G401.6 (cell line): ENCODE results near the gene CRYAA.
"Not testable (repeated sequence)": the region's sequence is repeated elsewhere in the genome, so short reads cannot be mapped to it uniquely, and the experiment has no call there.

ENCODE experiments used
- FAIRE-seq: peaks from 2 replicates; lab custom pipeline; 2012; peaks lifted over from hg19 to GRCh38; lab: Jason Lieb, UNC

Gene CRYAA, protein sequence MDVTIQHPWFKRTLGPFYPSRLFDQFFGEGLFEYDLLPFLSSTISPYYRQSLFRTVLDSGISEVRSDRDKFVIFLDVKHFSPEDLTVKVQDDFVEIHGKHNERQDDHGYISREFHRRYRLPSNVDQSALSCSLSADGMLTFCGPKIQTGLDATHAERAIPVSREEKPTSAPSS

DNA sequence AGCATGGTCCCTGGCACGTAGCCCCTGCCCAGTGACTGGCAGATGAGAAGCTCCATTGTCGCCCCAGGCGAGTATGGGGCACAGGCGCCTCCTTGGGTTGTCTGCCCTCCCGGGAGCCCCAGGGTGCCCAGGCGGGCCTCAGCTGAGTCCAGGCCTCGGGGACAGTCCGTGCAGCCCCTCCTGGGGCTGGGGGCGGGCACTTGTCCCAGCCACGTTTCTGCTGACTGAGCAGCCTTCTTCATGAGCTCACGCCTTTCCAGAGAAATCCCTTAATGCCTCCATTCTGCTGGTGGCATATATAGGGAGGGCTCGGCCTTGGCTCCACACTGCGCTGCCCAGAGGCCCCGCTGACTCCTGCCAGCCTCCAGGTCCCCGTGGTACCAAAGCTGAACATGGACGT, at the start of gene CRYAA:
Gene CRYAA (plus strand): TSS at position 301 of the 400 bp plus-strand sequence. CDS start 92 bp downstream, at position 393.
- not testable (repeated sequence) for FAIRE-seq

DNA sequence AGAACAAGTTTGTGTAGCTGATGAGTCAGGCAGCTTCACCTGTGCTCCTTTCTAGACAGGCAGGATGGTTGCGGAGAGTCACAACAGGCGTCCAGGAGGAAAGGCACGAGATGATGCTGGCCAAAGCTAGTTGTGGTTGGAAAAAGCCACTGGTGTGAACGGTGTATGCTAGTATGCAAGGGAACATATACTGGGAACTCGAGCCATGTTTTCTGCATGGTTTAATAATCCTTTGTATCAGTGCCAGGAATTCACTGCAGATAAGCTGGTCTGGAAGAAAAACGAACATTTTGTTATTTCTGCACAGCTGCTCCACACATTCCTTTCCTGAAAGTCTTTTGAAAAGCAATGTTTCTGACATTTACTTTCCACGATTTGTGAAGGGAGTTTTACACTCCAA, 38.7 kb upstream of the CRYAA start:
- not testable (repeated sequence) for FAIRE-seq

DNA sequence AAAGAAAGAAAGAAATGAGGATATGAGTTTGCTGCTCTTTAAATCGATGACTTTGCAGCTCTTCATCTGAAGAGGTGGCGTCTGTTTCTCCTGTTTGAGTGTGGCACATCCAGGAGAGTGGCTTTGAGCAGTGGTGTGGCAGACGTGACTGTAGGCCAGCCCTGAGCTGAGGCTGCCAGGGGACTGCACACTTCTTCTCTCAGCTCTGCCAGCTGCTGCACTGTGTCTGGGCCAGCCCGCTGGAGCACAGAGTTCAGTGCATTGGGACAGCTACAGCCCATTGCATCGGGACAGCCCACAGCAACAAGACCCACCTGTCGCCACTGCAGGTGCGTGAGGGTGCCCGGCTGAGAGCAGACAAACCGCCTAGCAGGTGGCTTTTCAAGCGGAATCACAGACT, 34.3 kb upstream of the CRYAA start:
- not testable (repeated sequence) for FAIRE-seq

DNA sequence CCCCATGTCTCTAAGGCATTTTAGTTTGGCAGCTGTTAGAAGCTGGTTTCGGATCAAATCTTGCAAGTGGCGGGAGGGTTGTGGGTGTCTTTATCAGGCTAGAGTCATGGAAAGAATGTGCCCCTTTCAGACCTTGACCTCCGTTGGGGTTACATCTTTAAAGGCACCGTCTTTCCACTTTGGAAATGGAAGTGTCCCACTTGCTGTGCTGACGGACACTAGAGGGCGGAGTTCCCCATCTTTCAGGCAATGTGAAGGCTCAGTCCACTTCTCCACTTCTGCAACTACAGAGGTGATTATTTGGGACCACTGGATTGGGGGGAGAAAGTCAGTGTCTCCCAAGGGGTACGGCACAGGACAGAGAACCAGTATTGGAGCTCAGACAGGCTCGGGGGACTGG, 29.9 kb upstream of the CRYAA start:
- not testable (repeated sequence) for FAIRE-seq

DNA sequence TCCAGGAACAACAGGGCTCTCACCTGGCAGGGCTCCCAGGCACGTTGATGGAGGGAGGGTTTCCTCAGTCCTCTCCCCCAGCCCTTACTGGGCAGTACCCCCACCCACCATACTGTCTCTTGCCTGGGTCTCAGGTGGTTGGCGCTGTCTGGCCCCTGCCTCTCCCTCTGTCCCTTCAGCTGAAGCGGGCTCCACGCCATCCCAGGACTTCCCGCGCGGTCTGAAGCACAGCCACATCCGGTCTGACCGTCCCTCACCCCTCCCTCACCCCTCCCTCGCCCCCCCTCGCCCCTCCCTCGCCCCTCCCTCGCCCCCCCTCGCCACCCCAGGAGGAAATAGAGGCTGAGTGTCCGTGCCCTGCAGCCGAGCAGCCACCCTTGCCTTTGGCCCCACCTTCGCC, 27.4 kb upstream of the CRYAA start:
- not testable (repeated sequence) for FAIRE-seq

DNA sequence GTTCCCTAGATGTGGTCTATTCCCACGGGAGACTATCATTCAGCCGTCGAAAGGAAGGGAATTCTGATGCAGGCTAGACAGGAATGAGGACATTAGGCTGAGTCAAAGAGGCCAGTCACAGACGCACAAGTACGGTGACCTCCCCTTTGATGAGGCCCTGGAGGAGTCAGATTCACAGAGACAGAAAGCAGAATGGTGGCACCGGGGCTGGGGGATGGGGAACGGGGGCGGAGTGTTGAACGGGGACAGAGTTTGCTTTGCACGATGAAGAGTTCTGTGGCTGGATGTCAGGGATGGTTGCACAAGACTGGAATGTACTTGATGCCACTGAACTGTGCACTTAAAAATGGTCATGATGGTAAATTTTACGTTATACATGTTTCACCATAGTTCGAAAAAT, 22.2 kb upstream of the CRYAA start:
- not testable (repeated sequence) for FAIRE-seq

DNA sequence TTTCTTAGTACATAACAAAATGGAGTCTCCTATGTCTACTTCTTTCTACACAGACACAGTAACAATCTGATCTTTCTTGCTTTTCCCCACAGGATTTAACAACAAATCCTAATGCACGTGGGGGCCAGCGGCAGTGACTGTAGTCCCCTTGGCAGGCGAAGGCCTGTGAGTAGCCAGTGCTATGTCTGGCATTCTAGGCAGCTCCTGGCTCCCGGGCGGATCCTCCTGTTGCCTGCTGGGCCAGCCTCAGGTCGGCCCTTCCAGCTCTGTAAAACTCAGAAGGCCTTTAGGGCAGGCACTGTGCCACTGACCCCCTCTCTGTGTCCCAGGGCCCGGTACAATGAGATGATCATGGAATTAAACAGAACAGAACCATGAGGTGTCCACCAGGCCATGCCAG, 20.8 kb upstream of the CRYAA start:
- FAIRE-seq: not testable (repeated sequence)

DNA sequence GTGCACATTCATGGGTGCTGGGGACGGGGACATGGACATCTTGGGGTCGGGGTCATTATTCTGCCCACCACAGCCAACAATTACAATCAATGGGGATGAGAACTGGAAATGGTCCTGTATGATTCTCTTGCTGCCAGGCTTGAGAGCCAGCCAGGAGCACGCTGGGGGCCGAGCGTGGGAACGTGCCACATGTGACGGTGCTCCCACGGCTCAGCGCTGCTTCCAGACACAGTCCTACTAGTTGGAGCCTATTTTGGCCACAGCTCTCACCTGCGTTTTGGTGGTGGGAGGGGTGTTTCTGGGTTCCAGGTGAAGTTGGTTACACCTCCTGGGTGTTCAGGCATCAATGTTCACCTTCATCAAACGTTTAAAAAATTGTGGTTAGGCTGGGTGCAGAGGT, 19.5 kb upstream of the CRYAA start:
- FAIRE-seq: not testable (repeated sequence)

DNA sequence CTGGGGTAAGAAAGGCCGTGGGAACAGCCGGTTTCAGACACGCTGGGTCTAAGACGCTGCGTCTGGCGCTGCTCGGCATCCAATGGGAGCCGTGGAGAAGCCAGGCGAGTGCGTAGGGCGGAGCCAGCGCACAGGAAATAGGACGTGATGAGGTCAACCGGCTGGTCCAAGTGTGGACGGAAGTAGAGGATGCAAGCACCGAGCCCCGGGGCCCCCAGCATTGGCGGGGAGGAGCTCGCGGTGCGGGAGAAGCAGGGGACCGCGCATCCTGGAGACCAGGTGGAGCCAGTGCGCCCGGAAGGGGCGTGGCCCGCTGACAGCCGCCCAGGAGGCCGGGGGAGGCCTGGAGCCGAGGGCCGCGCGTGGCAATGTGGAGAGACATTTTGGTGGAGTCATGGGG, 15.2 kb upstream of the CRYAA start:
- not testable (repeated sequence) for FAIRE-seq

DNA sequence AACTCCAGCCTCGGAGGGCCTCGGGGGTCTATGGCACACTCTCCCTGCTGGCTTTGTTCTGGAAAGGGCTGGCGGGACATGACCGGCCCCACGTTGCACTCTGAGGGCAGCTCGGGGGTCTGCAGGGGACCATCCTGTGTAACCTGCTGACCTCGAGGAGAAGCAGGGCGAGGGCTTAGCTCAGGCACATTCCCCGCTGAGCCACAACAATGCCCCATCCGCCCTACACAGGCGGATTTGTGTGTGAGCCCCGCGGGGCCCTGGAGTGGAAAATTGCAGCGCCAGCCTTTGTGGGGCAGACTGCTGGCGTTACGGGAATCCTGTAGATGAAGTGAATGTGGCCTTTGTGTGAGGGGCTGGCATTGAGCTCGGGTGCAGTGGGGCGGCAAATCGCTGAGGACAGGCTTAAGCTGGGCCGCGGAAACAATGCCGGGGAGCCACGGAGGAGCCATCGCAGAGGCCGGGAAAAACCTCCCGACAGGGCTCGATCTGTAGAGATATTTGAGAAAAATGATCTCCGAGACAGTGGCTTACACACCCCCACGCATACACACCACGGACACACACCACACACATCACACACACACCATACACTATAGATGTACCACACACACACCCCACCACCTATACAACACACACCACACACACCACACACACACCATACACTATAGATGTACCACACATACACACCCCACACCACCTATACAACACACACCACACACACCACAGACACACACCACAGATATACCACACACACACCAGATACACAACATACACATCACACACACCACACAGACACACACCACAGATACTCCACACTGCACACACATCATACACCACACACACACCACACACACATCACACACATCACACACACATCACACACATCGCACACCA, 9.3 kb upstream of the CRYAA start:
- not testable (repeated sequence) for FAIRE-seq

DNA sequence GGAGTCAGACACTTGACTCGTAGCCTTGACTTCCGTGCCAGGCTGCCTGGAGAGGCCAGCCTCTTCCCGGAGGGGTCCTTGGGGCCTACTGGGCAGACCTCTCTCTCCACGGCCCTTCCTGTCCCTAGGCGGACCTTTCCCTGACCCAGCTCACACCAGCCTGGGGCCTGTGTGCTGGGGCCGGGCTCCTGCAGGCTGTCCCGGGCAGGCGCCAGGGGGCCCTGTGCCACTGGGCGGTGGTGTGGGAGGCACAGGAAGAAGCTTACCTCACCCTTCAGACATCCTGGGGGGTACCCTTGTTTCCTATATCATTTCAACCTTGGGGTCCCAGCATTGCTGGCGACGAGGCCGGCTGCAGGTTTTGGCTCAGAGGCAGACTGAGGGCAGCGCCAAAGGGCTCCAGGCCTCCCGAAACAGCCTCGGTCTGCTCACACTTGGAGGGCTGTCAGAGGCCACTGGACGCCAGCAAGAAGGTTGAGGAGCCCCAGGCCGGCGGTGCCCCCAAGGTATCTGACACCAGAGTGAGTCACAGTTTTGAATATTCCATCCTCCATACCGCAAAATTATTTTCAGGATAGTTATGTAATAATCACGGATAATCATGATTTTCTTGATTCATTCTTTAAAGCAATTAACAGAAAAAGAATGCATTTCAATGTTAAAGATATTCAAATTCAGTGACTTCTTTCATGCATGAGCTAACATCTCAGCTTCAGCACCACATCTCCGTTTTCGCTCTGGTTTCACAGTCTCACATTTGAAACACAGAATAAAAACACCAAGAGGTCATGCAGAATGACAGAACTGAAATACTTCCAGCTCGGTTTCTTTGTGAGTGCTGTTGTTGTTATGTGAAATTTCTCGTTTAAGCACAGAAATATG, 6.7 kb upstream of the CRYAA start:
- FAIRE-seq: not testable (repeated sequence)

DNA sequence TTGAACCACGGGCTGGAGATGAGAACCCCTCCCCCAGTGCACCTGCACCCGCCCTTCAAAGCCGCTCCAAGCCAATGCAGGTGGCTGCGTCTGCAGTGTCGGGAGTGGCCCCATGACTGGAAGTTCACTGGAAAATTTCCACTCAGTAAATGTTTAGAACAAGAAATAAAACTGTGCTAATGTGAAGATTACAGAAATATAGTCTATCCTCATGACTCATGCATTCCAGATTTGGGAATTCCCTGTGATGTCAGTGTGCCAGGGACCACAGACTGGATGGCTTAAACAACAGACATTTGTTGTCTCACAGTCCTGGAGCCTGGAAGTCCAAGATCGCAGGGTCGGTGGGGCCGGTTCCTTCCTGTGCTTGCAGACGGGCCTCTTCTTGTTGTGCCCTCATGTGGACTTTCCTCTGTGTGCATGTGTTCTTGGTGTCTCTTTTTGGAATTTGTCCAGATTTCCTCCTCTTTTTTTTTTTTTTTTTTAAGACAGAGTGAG, 6.1 kb upstream of the CRYAA start:
- FAIRE-seq: not testable (repeated sequence)

DNA sequence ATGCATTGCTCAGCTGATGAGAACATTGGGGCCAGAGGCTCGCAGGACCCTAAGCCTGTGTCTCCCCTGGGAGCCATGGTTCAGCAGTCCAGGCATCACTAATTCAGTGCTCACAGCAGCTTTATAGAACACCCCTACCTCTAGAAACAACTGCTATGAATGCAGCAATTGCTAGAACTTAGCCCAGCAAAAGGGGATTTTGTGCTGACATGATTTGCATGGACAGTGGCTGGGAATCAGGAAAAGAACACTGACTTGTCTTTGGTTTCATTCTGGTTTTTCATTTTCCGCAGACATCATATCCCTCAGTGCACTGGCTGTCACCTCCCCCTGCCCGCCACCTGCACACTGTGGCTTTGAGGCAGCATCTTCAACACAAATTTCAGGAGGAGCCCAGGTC, 4.0 kb upstream of the CRYAA start:
- FAIRE-seq: not testable (repeated sequence)

DNA sequence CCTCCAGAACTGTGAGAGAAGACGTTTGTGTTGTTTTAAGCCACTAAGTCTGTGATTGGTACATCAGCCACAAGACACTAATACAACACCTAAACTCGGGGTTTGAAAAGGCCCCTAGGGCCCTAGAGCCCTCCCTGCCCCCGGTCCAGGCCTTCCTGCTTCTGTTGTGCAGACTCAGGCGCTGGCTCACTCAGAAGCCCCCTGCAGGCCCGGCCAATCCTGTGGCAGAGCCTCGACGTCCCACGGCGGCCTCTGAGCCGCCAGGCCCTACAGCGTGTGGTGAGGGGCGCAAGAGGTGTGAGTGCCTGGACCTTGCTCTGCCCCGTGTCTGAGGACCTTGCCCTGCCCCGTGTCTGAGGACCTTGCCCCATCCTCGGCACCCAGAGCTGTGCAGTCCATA, 3.1 kb upstream of the CRYAA start:
- FAIRE-seq: not testable (repeated sequence)

DNA sequence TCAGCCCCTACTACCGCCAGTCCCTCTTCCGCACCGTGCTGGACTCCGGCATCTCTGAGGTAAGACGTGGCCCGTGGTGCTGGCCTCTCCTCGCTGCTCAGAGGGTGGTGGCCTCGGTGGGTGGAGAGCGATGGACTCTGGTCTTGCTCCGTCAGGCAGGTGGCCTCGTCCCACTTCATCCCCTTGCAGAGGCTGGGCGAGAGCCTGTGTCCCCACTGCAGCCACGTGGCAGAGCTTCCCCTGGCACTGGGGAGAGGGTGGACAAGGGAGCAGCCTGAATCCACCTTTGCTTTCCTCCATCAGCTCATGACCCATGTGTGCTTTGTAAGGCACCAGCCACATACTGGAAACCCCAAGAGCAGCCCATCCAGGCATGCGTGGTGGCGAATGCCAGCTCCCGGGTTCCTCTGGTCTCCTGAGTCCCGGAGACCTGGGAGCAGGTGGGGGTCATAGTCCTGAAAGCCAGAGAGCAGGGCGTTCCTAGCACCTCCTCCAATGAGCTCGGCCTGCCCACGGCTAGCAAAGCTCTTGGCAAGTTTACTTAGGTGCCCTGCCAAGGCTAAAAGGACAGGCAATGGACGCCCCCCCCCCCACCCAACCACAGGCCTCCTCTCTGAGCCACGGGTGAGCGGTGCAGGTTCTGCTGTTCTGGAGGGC, 550 bp downstream of the CRYAA start:
- FAIRE-seq: not testable (repeated sequence)

DNA sequence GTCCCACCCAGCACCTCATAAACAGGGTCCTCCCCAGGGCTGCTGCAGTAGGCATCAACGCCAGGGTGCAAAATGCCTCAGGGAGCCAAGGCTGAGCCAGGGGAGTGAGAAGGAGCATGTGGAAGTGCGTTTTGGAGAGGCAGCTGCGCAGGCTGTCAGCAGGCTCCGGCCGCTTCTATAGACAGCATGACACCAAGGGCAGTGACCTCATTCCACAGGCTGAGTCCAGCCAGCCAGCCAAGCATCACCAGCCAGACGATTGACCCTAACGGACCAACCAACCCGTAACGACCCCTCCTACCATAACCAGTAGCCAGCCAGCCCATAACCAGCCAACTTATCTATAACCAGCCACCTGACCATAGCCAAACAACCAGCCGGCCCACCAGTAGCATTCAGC, 1.1 kb downstream of the CRYAA start:
- not testable (repeated sequence) for FAIRE-seq

DNA sequence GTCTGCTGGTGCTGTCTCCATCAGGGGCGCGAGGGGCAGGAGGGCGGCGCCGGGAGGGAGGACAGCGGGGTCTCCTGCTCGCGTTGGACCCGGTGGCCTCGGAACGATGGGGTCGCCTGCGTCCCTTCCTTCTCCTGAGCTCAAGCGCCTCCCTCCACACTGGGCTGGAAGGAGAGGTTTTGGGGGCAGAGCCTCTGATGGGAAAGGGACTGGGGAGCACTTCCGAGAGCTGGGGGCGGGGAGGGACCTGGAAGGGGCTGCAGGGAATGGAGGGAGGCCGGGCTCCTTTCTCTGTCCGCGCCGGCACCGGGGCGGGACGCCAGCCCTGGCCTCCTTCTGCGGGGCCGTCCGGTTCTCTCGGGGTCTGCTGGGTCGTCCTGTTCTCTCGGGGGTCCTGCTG, 4.0 kb downstream of the CRYAA start:
- not testable (repeated sequence) for FAIRE-seq

DNA sequence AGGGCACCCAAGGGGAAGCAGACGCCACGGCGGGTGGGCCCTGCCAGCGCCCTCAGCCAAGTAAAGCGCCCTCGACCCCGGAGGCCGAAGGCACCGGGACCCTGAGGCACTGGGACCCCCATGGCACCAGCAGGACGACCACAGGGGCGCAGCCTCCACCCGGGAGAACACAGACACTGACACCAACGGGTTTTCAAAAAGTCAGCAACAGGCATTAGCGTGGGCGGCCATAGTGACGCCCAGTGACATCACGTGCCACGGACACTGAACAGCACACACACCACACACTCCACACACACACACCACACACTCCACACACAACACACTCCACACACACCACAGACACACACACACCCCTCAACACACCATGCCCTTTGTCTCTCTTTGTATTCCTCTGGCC, 4.6 kb downstream of the CRYAA start:
- FAIRE-seq: not testable (repeated sequence)

DNA sequence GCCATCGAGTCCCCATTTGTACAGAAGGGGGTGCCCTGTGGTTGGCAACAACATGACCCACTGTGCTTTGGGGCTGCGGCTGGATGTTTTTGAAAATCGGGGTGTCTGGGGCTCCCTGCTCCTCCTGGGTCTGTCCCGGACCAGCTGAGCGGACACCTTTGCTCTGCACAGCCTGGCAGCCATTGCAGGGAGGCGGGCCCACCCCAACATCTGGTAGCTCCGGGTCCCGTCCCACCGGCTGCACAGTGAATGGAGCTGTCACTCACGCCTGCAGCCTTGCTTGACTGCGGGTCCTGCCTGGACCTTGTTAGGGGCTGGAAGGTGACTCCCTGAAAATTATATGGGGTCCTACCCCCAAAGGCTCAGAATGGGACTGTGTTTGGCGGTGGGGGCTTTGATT, 5.1 kb downstream of the CRYAA start:
- not testable (repeated sequence) for FAIRE-seq

DNA sequence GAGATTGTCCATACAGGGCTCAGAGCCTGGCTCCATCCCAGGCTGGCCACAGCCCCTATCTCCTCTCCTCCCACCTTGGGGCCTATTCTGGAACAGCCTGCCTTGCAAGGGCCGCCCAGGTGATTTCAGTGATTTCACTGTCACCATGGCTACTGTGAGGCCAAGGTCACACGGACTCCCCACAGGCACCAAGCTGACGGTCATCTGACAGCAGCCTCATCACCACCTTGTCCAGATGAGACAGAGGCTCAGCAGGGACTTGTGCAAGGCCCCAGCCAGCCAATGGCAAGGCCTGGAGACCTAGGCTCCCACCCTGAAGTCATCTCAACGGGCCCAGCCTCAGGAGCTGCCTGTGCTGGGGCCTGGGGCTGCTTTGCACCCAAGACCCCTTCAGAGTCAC, 6.2 kb downstream of the CRYAA start:
- not testable (repeated sequence) for FAIRE-seq

DNA sequence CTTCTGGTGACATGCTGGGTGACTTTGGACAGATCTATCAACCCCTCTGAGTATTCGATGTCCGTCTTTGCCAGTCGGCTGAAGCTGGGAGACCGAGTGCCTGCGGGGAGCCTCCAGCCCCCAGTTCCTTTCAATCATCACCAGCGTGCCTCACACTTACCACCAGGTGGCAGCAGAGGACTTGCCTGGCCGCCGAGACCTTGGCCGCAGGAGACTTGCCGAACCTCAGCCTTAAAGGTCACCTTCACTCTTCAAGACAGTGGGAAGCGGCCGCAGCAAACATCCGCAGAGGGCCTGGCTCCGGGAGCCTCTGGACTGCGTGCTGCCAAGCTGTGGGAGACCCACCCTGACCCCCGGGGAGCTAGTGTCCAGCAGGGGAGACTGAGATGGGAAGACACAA, 7.8 kb downstream of the CRYAA start:
- peak; percentile 19 for FAIRE-seq
